ENCODE results near the gene THAP3.
"Not testable (repeated sequence)": the region's sequence is repeated elsewhere in the genome, so short reads cannot be mapped to it uniquely, and the experiment has no call there.

THAP3 gene

GRCh38 chr1:6635910-6636760, 11.5 kb downstream of the THAP3 start:
- DNase-seq = no peak

GRCh38 chr1:6636778-6637177, 12.1 kb downstream of the THAP3 start:
- not testable (repeated sequence) for DNase-seq

GRCh38 chr1:6637770-6638169, 13.1 kb downstream of the THAP3 start:
- no peak for DNase-seq

GRCh38 chr1:6638226-6638625, 13.6 kb downstream of the THAP3 start:
- no peak for DNase-seq

- DNase-seq = not testable (repeated sequence)
Observed at GRCh38 chr1:6640867-6641266, 16.2 kb downstream of the THAP3 start.

GRCh38 chr1:6645018-6645417, 20.4 kb downstream of the THAP3 start:
- DNase-seq = no peak

- DNase-seq = no peak
Observed at GRCh38 chr1:6646499-6647148, 22.0 kb downstream of the THAP3 start.

- no peak for DNase-seq
Observed at GRCh38 chr1:6648556-6648955, 23.9 kb downstream of the THAP3 start.

- no peak for DNase-seq
Observed at GRCh38 chr1:6651909-6652308, 27.2 kb downstream of the THAP3 start.

- DNase-seq = no peak
Observed at GRCh38 chr1:6652986-6653385, 28.3 kb downstream of the THAP3 start.

GRCh38 chr1:6653436-6654290, 29.0 kb downstream of the THAP3 start:
- no peak for DNase-seq

- no peak for DNase-seq
Observed at GRCh38 chr1:6657138-6657537, 32.5 kb downstream of the THAP3 start.

- DNase-seq = no peak
Observed at GRCh38 chr1:6658359-6659060, 33.8 kb downstream of the THAP3 start.

- DNase-seq = no peak
Observed at GRCh38 chr1:6660415-6661049, 35.9 kb downstream of the THAP3 start.

- DNase-seq = not testable (repeated sequence)
Observed at GRCh38 chr1:6662468-6662867, 37.8 kb downstream of the THAP3 start.

- DNase-seq = no peak
Observed at GRCh38 chr1:6666696-6667095, 42.0 kb downstream of the THAP3 start.

GRCh38 chr1:6667139-6667538, 42.5 kb downstream of the THAP3 start:
- no peak for DNase-seq

GRCh38 chr1:6668503-6668902, 43.8 kb downstream of the THAP3 start:
- DNase-seq = no peak

- DNase-seq = no peak
Observed at GRCh38 chr1:6672558-6672957, 47.9 kb downstream of the THAP3 start.

GRCh38 chr1:6673816-6674398, 49.2 kb downstream of the THAP3 start:
- DNase-seq = no peak

- DNase-seq = no peak
Observed at GRCh38 chr1:6674771-6675170, 50.1 kb downstream of the THAP3 start.

- DNase-seq = no peak
Observed at GRCh38 chr1:6675941-6676340, 51.3 kb downstream of the THAP3 start.
